Activated T-cell treated with anti-CD3 and anti-CD28 coated beads for 1 hour (primary cell): ENCODE data around the gene MXRA8.

Source experiments
- DNase-seq: peaks from one replicate; pipeline ENCODE4 v3.0.0-alpha.2; 2020; ENCODE audit warnings: low read depth

The MXRA8 gene

DNA sequence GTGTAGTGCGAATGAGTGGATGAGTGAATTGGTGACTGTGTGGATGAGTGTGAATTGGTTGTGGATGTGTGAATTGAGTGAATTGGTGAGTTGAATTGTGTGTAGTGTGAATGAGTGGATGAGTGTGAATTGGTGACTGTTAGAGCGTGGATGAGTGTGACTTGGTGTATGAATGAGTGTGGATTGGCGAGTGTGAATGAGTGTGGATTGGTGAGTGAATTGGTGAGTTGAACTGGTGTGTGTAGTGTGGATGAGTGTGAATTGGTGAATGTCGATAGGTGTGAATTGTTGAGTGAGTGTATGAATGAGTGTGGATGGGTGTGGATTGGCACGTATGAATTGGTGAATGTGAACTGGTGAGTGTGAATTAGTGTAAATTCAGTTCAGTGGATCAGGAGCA lies 9.0 kb upstream of the MXRA8 start:
- no peak for DNase-seq

GRCh38 chr1:1366699-1367066 lies 8.3 kb upstream of the MXRA8 start:
- no peak for DNase-seq

DNA sequence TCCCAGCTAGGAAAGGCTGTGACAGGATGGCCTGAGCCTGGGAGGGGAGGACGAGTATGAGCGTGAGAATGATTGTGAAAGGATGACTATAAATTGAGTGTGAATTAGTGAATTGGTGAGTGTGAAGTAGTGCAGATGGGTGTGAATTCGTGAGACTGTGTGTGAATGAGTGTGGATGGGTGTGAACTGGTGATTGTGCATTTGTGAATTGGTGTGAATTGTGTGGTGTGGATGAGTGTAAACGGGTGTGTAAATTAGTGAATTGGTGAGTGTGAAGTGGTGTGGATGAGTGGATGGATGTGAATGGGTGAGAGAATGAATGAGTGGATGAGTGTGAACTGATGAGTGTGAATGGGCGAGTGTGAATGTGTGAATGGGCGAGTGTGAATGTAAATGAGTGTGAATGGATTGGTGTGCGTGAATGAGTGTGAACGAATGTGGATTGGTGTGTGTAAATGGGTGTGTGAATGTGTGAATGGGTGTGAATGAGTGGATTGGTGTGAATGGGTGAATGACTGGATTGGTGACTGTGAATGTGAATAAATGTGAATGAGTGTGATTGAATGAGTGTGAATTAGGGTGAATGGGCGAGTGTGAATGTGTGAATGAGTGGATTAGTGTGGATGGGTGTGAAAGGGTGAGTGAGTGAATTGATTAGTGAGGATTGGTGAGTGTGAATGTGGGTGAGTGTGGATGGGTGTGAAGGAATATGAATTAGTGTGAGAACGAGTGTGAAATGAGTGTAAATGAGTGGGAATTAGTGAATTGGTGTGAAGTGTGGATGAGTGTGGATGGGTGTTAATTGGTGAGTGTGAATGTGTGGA lies 7.7 kb upstream of the MXRA8 start:
- DNase-seq, result no peak

- no peak for DNase-seq
Measured at GRCh38 chr1:1364266-1364665, 5.9 kb upstream of the MXRA8 start.

- DNase-seq, result no peak
Measured at GRCh38 chr1:1361982-1362423, 3.6 kb upstream of the MXRA8 start.

- DNase-seq, result no peak
Measured at GRCh38 chr1:1361233-1361981, 3.1 kb upstream of the MXRA8 start.

GRCh38 chr1:1360506-1361169 lies 2.3 kb upstream of the MXRA8 start:
- no peak for DNase-seq

DNA sequence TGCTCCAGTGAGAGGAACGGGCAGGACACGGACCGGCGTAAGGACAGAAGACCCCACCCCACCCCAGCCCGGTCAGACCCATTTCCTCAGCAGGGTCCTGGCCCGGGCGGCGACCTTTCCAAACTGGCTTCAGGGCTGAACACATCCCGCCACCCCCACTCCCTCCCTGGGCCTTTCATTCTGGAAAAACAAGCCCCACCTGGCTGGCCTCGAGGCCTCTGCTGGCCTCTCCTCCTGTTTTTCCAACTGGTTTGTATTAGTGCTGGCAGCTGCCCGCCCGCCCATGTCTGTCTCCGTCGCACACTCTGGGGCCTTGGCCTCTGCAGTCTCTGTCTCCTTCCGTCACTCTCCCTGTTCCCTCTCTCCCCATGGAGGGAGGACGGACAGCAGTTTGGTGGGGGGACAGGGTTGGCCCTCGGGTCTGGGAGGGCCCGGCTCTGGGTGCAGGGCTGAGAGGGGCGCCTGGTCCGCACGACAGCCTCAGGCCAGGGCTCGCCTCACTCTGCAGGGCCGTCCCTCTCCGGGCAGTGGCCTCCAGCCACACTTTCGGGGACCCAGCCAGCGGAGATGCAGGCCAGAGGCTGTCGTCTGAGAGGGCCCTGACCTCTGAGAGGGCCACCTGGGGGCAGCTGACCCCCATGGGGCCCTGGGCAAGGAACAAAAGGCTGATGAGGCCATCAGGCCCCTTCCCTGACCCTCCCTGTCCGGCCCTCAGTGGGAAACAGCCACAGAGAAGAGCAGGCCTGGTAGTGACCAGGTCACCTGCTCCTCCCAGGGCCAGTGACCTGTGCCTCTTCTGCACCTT lies 1.5 kb upstream of the MXRA8 start:
- DNase-seq, result no peak

DNA sequence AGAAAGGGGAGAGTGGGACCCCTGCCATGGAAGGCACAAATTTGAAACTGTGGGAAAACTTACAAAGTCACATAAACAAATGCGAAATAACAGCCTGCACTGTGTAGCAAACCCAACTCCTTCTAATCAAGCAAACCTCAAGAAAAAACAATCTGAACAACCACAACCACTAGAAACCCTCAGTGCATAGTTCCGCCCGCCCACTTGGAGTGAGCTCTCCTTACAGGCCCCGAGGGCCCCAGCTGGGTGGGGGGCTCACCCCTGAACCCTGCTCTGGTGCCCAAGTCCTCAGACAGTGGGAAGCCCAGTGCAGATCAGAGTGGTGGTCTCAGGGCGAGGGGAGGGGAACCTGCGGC lies 931 bp upstream of the MXRA8 start:
- no peak for DNase-seq

DNA sequence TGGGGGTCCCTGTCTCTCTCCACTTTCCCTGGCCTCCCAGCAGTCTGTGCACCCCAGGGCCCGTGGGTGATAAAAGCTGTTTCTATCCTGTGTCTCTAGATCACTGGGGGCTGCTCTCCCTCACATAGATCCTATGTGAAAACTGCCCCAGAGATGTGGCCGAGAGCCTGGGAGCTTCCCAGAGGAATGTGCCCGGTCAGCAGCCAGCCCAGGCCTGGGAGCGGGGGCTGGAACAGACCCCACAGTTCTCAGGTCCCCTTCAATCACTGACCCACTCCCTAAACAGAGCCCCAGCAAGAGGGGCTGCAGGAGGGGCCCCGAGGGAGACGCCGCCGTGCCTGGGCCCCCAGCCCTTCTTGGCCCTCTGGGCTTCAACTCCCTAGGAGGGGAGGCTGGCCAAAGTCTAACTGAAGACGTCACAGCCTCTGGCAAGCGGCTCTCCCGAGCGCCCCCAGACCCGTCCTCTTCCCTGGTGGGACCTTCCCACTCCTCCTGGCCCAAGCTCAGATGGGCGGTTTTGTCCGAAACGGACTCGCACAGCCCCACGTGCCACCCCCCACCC lies 403 bp downstream of the MXRA8 start:
- no peak for DNase-seq

DNA sequence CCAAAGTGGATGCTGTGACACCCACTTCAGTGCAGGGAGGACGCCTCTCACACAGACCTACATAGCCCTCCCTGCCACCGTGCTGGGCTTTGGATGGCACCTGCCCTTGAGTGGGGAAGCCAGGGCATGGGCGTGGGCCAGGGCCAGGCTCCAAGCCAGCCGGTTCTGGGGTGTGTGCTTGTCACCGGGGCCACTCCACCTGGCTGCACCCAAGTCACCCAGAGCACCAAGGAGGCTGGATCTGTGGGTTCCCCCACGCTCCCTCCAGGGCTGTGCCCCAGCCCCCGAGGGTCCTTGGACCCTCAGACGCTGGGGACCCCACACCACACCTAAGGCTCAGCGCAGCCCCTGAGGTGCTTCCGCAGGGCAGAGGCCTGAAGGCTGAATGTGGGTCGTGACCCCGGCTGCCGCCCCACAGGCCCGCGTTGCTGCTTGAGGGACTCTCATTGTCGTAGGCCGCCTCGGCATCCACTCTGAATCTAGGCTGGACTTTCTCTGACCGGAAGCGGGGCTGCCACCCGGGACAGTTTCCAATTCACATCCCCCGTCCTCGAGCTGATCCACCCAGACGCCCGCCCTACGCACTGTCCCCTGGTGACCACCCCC lies 1.5 kb downstream of the MXRA8 start:
- no peak for DNase-seq

DNA sequence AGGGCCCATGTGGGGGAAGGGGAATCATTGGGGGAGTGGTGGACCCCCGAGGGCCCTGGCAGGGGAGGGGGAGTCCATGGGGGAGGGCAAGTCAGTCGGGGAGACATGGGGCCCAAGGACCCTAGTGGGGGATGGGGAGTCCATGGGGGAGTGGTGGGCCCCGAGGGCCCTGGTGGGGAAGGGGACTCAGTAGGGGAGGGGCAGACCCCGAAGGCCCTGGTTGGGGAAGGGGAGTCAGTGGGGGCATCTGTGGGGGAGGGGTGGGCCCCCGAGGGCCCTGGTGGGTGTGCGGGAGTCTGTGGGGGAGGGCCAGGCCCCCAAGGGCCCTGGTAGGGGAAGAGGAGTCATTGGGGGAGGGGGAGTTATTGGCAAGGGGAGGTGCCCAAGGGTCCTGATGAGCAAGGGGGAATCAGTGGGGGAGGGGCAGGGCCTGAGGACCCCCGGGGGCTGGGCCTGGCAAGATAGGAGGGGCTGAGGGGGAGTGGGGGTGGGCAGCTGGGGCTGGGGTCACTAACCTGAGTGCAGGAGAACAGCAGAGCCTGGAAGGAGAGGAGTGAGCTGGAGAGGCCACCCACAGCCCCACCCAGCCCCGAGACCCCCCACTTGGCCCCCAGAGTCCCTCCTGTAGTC lies 2.1 kb downstream of the MXRA8 start:
- no peak for DNase-seq

DNA sequence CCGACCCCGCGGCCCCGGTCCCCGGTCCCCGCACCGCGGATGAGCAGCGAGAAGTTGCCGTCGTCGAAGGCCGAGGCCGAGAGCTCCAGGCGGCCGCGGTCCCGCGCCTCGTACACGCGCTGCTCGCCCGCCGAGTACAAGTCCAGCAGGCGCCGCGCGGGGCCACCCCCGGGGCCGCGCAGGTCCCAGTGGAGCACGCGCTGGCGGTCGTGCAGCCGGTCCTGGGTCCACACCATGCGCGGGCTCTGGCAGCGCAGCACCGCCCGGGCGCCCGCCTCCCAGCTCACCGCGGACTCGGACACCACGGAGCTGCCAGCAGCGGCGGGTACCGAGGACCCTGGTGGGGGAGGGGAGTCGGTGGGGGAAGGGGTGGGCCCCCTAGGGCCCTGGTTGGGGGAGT lies 2.9 kb downstream of the MXRA8 start:
- DNase-seq, result no peak

DNA sequence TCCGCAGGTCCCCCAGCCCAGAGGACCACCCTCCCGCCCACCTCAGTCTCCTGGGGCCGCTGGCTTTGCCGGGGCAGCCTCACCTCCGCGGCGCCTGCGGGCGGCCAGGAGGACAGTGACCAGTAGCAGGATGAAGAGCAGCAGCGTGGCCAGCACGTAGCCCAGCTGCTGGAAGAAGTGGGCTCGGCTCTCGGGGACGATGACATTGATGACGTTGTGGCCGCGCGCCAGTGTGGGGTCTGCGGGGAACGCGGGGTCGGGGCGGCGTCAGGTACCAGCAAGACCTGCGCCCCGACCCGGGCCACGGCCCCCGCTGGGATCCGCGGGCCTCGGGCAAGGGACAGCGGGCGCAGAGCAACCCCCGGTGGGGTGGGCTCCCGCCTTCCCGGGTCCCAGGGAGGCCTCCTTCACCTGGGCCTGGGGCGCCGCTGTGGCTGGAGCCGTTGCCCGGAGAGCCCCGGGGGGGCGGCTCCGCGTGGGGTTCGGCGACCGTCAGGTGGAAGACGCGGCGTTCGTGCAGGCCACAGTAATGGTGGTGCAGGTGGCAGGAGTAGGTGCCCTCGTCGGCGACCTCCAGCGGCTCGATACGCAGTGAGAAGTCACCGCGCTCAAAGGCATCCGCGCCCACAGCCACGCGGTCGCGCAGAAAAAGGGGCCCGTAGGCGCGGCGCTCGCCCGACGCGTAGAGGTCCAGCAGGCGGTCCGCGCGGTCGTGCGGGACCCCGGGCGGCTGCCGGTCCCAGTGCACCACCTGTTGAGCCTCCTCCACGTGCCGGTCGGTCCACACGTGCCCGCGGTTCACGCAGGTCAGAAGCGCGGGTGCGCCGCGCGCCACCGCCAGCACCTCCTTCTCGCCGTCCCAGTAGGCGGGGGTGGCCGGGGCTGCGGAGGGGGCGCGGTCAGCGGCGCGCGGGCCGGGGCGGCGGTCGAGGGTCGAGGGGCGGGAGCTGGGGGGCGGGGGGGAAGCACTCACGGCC lies 3.8 kb downstream of the MXRA8 start:
- no peak for DNase-seq

DNA sequence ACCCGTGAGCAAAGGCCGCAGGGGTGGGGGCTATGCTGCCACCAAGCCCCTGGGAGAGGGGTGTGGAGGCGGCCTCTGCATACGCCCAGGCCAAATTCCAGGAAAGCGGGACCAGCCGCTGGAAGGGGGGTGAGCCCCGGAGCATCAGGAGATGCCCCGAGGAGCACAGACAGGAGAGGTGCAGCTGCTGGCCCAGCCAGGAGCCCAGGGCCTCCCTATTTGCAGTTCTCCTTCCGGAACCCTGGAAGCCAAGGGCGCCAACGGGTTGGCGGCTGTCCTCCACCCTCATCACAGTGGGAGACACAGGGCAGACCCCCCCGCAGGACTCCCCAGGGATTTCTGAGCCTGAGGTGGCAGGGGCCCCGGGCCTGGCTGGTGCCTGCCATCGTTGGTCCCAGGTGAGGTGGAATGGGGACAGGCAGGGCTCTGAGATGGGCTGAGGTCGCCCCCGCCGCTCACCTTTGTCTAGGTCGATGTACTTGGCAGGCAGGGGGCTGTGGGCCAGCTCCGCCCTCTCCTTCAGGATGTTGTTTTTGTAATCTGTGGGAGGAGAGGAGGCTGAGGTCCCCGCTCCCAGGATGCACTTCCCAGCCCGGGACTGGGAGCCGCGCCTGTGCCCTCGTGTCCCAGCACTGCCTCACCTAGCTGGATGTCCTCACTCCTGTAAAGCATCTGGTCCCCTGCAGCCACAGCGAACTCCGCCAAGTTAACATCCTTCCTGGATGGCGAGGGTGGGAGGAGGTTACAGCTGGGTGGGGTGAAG lies 4.8 kb downstream of the MXRA8 start:
- no peak for DNase-seq

DNA sequence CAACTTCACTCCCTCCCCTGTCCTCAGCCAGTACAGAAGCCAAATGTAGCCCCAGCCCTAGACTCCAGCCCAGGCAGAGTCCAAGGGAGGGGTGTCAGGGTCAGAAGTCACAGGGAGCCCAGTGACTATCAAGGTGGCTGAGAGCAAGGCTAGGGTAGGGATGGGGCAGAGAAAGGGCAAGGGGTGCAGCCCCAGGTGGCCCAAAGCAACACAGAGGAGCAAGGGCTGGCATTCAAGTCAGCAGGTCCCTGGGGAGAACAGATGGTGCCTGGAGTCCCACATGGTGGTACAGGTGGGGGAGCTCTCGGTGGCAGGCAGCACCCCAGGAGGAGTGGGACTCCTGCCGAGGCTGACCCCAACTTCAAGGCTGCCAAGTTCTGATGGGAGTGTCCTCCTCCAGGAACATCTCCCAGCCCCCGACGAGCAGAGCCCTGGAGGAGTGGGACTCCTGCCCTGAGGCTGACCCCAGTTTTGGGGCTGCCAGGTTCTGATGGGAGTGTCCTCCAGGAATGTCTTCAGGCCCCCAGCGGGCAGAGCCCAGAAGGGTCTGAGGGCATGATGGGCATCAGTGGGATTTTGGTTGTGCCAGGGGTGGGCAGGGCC lies 5.5 kb downstream of the MXRA8 start:
- no peak for DNase-seq

DNA sequence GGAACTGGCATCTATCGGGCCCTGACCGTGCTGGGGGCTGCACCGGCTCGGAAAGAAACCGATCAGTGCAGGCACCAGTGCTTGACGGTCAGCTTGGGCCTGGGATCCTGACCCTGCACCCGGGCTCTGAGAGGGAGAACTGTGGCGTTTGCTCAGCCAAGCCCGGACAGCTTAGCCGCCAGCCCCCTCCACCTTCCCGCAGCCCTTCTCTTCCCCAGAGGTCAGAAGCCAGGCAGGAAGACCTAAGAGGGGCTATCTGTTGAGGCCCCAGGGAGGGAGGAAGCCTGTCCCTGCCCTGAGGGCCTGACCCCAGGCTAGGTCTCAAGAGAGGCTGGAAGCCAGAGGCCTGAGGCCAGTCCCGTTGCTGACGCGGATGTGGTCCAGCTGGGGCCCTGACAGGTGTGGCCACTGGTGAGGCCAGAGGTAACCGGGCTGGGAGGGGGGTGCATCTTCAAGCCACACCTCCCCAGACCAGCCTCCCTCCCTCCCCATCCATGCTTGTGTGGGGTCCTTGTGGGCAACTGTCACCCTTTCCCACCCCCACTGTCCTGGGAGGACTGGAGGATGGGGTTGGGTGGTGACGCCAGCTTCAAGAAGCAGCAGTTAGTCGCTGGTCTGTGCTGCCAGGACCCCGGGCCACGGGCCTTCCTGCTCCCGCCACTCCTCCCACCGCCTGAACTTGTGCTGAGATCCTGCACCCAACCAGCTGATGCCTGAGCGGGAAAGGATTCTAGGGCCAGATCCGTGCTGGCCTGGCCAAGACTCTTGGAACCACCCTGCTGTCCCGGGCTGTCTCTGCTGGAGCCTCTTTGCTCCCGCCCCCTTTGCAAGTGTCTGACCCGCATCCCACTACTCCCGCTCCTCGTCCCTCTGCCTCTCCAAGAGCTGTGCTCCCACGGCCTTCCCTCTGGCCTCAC lies 6.6 kb downstream of the MXRA8 start:
- DNase-seq, result no peak
